ENCODE data around the gene WHRN. TPM values are rescaled to one million over a fixed set of nuclear protein-coding genes. Genes with fewer than 3 reads are reported as not detected.

Gene WHRN
- total RNA-seq, 2 experiments from 2014 or later = 19.9 to 20.5 TPM

GRCh38 chr9:114374936-114375335, 130.3 kb downstream of the WHRN start:
- peaks cover 86% of the 10 kb centered on the region for H3K36me3 Mint-ChIP-seq (ENCODE audit: low read depth)
- intact Hi-C loops (cut with DNase I, micrococcal nuclease) = loop anchor here in 1 of 2 experiments (2.0 kb wide), 1 partner anchor 22 kb away; no protein-coding TSS in a partner anchor
- ATAC-seq (ENCODE audit: poor library complexity) (no peak), DNase-seq (no peak)
- peaks cover 90% of the 10 kb centered on the region for H3K4me1 Mint-ChIP-seq (ENCODE audit: low read depth)
- H3K36me3 ChIP-seq (ENCODE audit: insufficient read depth, low read length) = peaks cover 87% of the 10 kb centered on the region
- H3K4me3 ChIP-seq (ENCODE audit: low read length) = no peak overlapping the region
- ChIA-PET CTCF (interaction anchor here (0.8 to 1.6 kb wide), 2 partner anchors 13 to 36 kb away, joined by 3 to 4 read pairs; partner anchors contain the start of gene AKNA), POLR2A (interaction anchor here (13.0 kb wide), 1 partner anchor 10 kb away, joined by 477 read pairs; the partner anchor contains the start of gene AKNA)
- H3K27me3 ChIP-seq (ENCODE audit: control insufficient read depth in 1 of 2, insufficient read depth in 2 of 2, low read length in 2 of 2) = no peaks in the 10 kb centered on the region
- H3K9me3 ChIP-seq (ENCODE audit: control insufficient read depth in 1 of 2, insufficient read depth in 1 of 2, low read length in 2 of 2) = no peaks in the 10 kb centered on the region
- H3K4me3 Mint-ChIP-seq = peak overlapping the region; percentile 36
- H3K27ac ChIP-seq (ENCODE audit: low read depth in 1 of 2, low read length in 2 of 2) = peak overlapping the region; percentile 70 to 86
- H3K27ac Mint-ChIP-seq = peak overlapping the region; percentile 81
- no peak for TF ChIP-seq CTCF (IDR thresholded peaks at IDR 0.05)
- H3K4me1 ChIP-seq (ENCODE audit: insufficient read depth, low read length) = peaks cover 99% of the 10 kb centered on the region
- H3K27me3 Mint-ChIP-seq = no peaks in the 10 kb centered on the region
- H3K9me3 Mint-ChIP-seq = no peaks in the 10 kb centered on the region

- intact Hi-C loops (cut with DNase I, micrococcal nuclease) = loop anchor here (1.0 to 2.0 kb wide), 6 partner anchors 10 to 25 kb away; no protein-coding TSS in a partner anchor
- H3K9me3 Mint-ChIP-seq = no peaks in the 10 kb centered on the region
- POLR2A ChIA-PET = interaction anchor here (1.1 to 13.0 kb wide), 6 partner anchors 11 to 26 kb away, joined by 3 to 477 read pairs (median 14); partner anchors contain the start of gene AKNA
- CTCF ChIA-PET = interaction anchor here (1.0 to 2.9 kb wide), 9 partner anchors 8 to 279 kb away, joined by 3 to 18 read pairs (median 5); partner anchors contain the start of gene AKNA
- no peak overlapping the region for H3K4me3 ChIP-seq (ENCODE audit: low read length)
- peak overlapping the region; percentile 70 to 86 for H3K27ac ChIP-seq (ENCODE audit: low read depth in 1 of 2, low read length in 2 of 2)
- H3K4me3 Mint-ChIP-seq = peak overlapping the region; percentile 47
- peaks cover 90% of the 10 kb centered on the region for H3K4me1 Mint-ChIP-seq (ENCODE audit: low read depth)
- H3K36me3 Mint-ChIP-seq (ENCODE audit: low read depth) = peaks cover 86% of the 10 kb centered on the region
- ATAC-seq (ENCODE audit: poor library complexity) (no peak), DNase-seq (no peak)
- peaks cover 99% of the 10 kb centered on the region for H3K4me1 ChIP-seq (ENCODE audit: insufficient read depth, low read length)
- TF ChIP-seq CTCF (IDR thresholded peaks at IDR 0.05) = no peak
- peak overlapping the region; percentile 81 for H3K27ac Mint-ChIP-seq
- H3K27me3 Mint-ChIP-seq = no peaks in the 10 kb centered on the region
- no peaks in the 10 kb centered on the region for H3K27me3 ChIP-seq (ENCODE audit: control insufficient read depth in 1 of 2, insufficient read depth in 2 of 2, low read length in 2 of 2)
- H3K36me3 ChIP-seq (ENCODE audit: insufficient read depth, low read length) = peaks cover 86% of the 10 kb centered on the region
- H3K9me3 ChIP-seq (ENCODE audit: control insufficient read depth in 1 of 2, insufficient read depth in 1 of 2, low read length in 2 of 2) = no peaks in the 10 kb centered on the region
Measured at GRCh38 chr9:114373960-114374730, 131.1 kb downstream of the WHRN start.

GRCh38 chr9:114372921-114373448, 132.3 kb downstream of the WHRN start:
- Histone ChIP-seq H3K4me1 (ENCODE audit: insufficient read depth, low read length) (peaks cover 98% of the 10 kb centered on the region), H3K9me3 (ENCODE audit: control insufficient read depth in 1 of 2, insufficient read depth in 1 of 2, low read length in 2 of 2) (no peaks in the 10 kb centered on the region), H3K27me3 (ENCODE audit: control insufficient read depth in 1 of 2, insufficient read depth in 2 of 2, low read length in 2 of 2) (no peaks in the 10 kb centered on the region), H3K27ac (ENCODE audit: low read depth in 1 of 2, low read length in 2 of 2) (peak overlapping the region; percentile 70 to 86), H3K4me3 (ENCODE audit: low read length) (peak overlapping the region; percentile 39), H3K36me3 (ENCODE audit: insufficient read depth, low read length) (peaks cover 86% of the 10 kb centered on the region)
- POLR2A ChIA-PET = interaction anchor here (0.6 to 13.0 kb wide), 13 partner anchors 9 to 556 kb away, joined by 3 to 477 read pairs (median 6); partner anchors contain the start of genes AKNA and ATP6V1G1
- peak; percentile 89 for ATAC-seq (ENCODE audit: poor library complexity)
- Mint-ChIP-seq H3K27ac (peak overlapping the region; percentile 81), H3K4me3 (peak overlapping the region; percentile 85), H3K4me1 (ENCODE audit: low read depth) (peaks cover 87% of the 10 kb centered on the region), H3K9me3 (no peaks in the 10 kb centered on the region), H3K36me3 (ENCODE audit: low read depth) (peaks cover 86% of the 10 kb centered on the region), H3K27me3 (no peaks in the 10 kb centered on the region)
- TF ChIP-seq CTCF (IDR thresholded peaks at IDR 0.05) = no peak
- CTCF ChIA-PET = interaction anchor here (1.0 to 2.9 kb wide), 9 partner anchors 9 to 281 kb away, joined by 3 to 18 read pairs (median 5); partner anchors contain the start of gene AKNA
- DNase-seq = peak; percentile 64 to 97 (median 82)
- intact Hi-C loops (cut with DNase I, micrococcal nuclease) = loop anchor here (1.0 to 2.0 kb wide), 5 partner anchors 10 to 24 kb away; no protein-coding TSS in a partner anchor
